MM.1S (cell line): Measurements from ENCODE around the gene SLC6A7.

Source experiments
- DNase-seq: peaks from one replicate; pipeline ENCODE4 v3.0.0-alpha.2; 2015
- H2AFZ ChIP-seq: fragments of 300-600 bp; sonication (generic); 2 replicates; pipeline ENCODE4 v1.6.0; 2016; ENCODE audit warnings: antibody characterized with exemption, low read length
- H3F3A ChIP-seq: fragments of 300-600 bp; sonication (generic); 2 replicates; pipeline ENCODE4 v1.6.1; 2016; ENCODE audit warnings: mild to moderate bottlenecking, antibody characterized with exemption, low read length, moderate library complexity, mixed read lengths; ENCODE audit not compliant: insufficient read depth
- H3K27ac ChIP-seq: fragments of 300-600 bp; sonication (generic); 2 replicates; pipeline ENCODE4 v1.5.1; 2016; ENCODE audit warnings: mild to moderate bottlenecking, low read length
- H3K27me3 ChIP-seq: fragments of 300-600 bp; sonication (generic); replicated peaks from 2 replicates; pipeline ENCODE4 v1.6.0; 2016; ENCODE audit warnings: low read length; ENCODE audit not compliant: insufficient read depth
- H3K36me3 ChIP-seq: fragments of 300-600 bp; sonication (generic); replicated peaks from 2 replicates; pipeline ENCODE4 v1.6.1; 2016; ENCODE audit warnings: mild to moderate bottlenecking, low read length, mixed read lengths; ENCODE audit not compliant: insufficient read depth
- H3K4me1 ChIP-seq: fragments of 300-600 bp; sonication (generic); 2 replicates; pipeline ENCODE4 v1.6.1; 2016; ENCODE audit warnings: low read length, mixed read lengths
- H3K4me2 ChIP-seq: fragments of 300-600 bp; sonication (generic); 2 replicates; pipeline ENCODE4 v1.6.0; 2016; ENCODE audit warnings: low read depth, low read length
- H3K4me3 ChIP-seq: fragments of 300-600 bp; sonication (generic); 2 replicates; pipeline ENCODE4 v1.5.1; 2016; ENCODE audit warnings: low read length, mixed read lengths
- H3K79me2 ChIP-seq: fragments of 300-600 bp; sonication (generic); 2 replicates; pipeline ENCODE4 v1.6.1; 2016; ENCODE audit warnings: mixed run types, low read length, mixed read lengths
- H3K9ac ChIP-seq: fragments of 300-600 bp; sonication (generic); 2 replicates; pipeline ENCODE4 v1.6.1; 2016; ENCODE audit warnings: low read length, mixed read lengths
- H3K9me2 ChIP-seq: fragments of 300-600 bp; sonication (generic); replicated peaks from 2 replicates; pipeline ENCODE4 v1.6.1; 2016; ENCODE audit warnings: mild to moderate bottlenecking, low read length, mixed read lengths; ENCODE audit not compliant: insufficient read depth
- H3K9me3 ChIP-seq: fragments of 300-600 bp; sonication (generic); replicated peaks from 2 replicates; pipeline ENCODE4 v1.6.1; 2016; ENCODE audit warnings: mild to moderate bottlenecking, low read length, mixed read lengths; ENCODE audit not compliant: insufficient read depth
- H4K20me1 ChIP-seq: fragments of 300-600 bp; sonication (generic); 2 replicates; pipeline ENCODE4 v1.6.1; 2016; ENCODE audit warnings: mild to moderate bottlenecking, low read length, moderate library complexity, mixed read lengths; ENCODE audit not compliant: insufficient read depth
- CTCF ChIP-seq: fragments of 300-600 bp; sonication (generic); IDR thresholded peaks from 2 replicates; pipeline ENCODE4 v1.5.1; 2016; ENCODE audit warnings: antibody characterized with exemption, low read length, mixed read lengths
- EZH2 ChIP-seq: fragments of 300-600 bp; sonication (generic); optimal IDR thresholded peaks from 2 replicates; pipeline ENCODE3; 2017; ENCODE audit warnings: low read depth, mild to moderate bottlenecking, antibody characterized with exemption, low read length, mixed read lengths
- EZH2phosphoT487 ChIP-seq: fragments of 300-600 bp; sonication (generic); IDR thresholded peaks from 2 replicates; pipeline ENCODE4 v1.6.1; 2018; ENCODE audit warnings: antibody characterized with exemption, low read length

Gene SLC6A7

DNA sequence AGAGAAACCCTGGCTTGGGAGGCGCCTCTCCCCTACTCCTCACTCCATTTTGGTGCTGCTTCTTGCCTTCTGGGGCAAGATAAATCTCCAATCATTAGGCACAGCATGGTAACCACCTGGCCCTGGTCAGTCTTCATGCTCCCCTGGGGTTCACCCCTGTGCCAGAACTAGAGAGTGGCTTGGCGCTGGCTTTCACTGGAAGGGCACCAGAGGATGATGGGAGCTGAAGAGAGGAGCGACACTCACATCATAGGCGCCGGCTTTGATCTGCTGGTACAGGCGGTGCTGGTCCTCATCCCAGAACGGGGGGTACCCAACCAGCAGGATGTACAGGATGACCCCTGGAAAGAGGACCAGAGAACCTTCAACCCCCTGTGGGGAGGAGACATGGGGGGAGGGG is 61.6 kb downstream of the SLC6A7 start:
- H3K36me3 ChIP-seq, result no peaks in the 10 kb centered on the region
- no peak for DNase-seq
- TF ChIP-seq EZH2 (no peak), CTCF (no peak), EZH2phosphoT487 (no peak)
- no peaks in the 10 kb centered on the region for H3K4me1 ChIP-seq
- H3K27ac ChIP-seq, result no peak overlapping the region
- no peak overlapping the region for H3K4me2 ChIP-seq
- no peak overlapping the region for H3K4me3 ChIP-seq
- H4K20me1 ChIP-seq, result no peaks in the 10 kb centered on the region
- no peaks in the 10 kb centered on the region for H3K27me3 ChIP-seq
- no peak overlapping the region for H3K9ac ChIP-seq
- no peaks in the 10 kb centered on the region for H3K79me2 ChIP-seq
- H3K9me3 ChIP-seq, result no peaks in the 10 kb centered on the region
- no peaks in the 10 kb centered on the region for H3K9me2 ChIP-seq
- no peak overlapping the region for H2AFZ ChIP-seq
- H3F3A ChIP-seq, result no peaks in the 10 kb centered on the region

- Histone ChIP-seq H4K20me1 (no peaks in the 10 kb centered on the region), H3K27ac (no peak overlapping the region), H3F3A (no peaks in the 10 kb centered on the region), H3K4me3 (no peak overlapping the region), H2AFZ (no peak overlapping the region), H3K79me2 (no peaks in the 10 kb centered on the region), H3K9me3 (no peaks in the 10 kb centered on the region), H3K4me2 (no peak overlapping the region), H3K36me3 (no peaks in the 10 kb centered on the region), H3K9me2 (no peaks in the 10 kb centered on the region), H3K27me3 (no peaks in the 10 kb centered on the region), H3K4me1 (no peaks in the 10 kb centered on the region), H3K9ac (no peak overlapping the region)
- DNase-seq, result no peak
- TF ChIP-seq CTCF, result no peak
- TF ChIP-seq EZH2, result no peak
- TF ChIP-seq EZH2phosphoT487, result no peak
These were observed 62.6 kb downstream of the SLC6A7 start for GRCh38 chr5:150252489-150252888.

DNA sequence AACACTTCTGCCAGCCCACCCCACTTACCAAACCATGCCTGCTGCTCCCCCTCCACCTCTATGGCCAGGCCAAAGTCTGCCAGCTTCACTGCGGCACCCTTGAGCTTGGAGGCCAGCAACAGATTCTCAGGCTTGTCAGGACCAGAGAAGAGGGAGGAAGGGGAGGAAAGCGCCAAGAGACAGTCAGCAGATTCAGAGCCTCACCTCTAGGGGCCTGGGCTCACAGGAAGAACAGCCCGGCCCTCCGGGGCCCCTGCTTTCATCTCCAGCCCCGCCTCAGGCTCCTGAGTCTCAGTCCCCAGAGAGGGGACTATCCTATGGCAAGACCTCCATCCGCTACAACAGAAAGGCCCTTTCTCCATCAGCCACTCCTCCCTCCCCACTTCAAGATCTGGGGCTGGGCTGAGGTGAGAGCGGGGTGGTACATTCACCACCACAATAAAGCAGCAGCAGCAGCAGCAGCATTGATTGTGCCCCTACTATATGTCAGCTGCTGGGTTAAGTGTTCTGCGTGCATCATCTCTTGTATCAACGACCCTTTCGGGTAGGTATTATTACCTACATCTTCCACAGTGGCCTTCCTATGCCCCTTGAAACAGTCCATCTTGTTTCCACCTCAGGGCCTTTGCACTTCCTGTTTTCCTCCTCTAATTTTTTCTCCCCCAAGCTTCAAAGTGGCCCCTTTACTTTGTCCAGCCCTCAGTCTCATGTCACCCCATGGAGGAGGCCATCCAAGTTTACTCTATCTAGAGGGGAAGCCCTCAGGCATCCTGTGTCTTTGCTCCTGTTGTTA is 63.8 kb downstream of the SLC6A7 start:
- TF ChIP-seq EZH2phosphoT487 (no peak), CTCF (no peak), EZH2 (no peak)
- DNase-seq, result no peak
- H3K9ac ChIP-seq, result no peak overlapping the region
- H3F3A ChIP-seq, result no peaks in the 10 kb centered on the region
- H3K4me2 ChIP-seq, result no peak overlapping the region
- H3K9me3 ChIP-seq, result no peaks in the 10 kb centered on the region
- H3K9me2 ChIP-seq, result no peaks in the 10 kb centered on the region
- H3K27me3 ChIP-seq, result no peaks in the 10 kb centered on the region
- no peaks in the 10 kb centered on the region for H3K79me2 ChIP-seq
- no peak overlapping the region for H3K4me3 ChIP-seq
- H3K36me3 ChIP-seq, result no peaks in the 10 kb centered on the region
- H2AFZ ChIP-seq, result no peak overlapping the region
- H3K4me1 ChIP-seq, result no peaks in the 10 kb centered on the region
- H4K20me1 ChIP-seq, result no peaks in the 10 kb centered on the region
- H3K27ac ChIP-seq, result no peak overlapping the region
